ENCODE measurements around the gene MAP3K10.

MAP3K10 gene

GRCh38 chr19:40231057-40231456 is 39.8 kb downstream of the MAP3K10 start:
- no peak for DNase-seq (ENCODE audit: low read depth)
- TF ChIP-seq, protein P1, sequence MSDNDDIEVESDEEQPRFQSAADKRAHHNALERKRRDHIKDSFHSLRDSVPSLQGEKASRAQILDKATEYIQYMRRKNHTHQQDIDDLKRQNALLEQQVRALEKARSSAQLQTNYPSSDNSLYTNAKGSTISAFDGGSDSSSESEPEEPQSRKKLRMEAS (IDR thresholded peaks at IDR 0.05; ENCODE audit: low read depth, low read length), result no peak
- no peak for TF ChIP-seq POLR2A (IDR thresholded peaks at IDR 0.05; ENCODE audit: extremely low read depth, insufficient read length)
- no peak for TF ChIP-seq CTCF (IDR thresholded peaks at IDR 0.05; ENCODE audit: low read depth, low read length)
- TF ChIP-seq MYC (IDR thresholded peaks at IDR 0.05; ENCODE audit: low read depth, low read length), result no peak
- H3K4me3 ChIP-seq (ENCODE audit: low read depth, low read length), result no peak overlapping the region

DNA sequence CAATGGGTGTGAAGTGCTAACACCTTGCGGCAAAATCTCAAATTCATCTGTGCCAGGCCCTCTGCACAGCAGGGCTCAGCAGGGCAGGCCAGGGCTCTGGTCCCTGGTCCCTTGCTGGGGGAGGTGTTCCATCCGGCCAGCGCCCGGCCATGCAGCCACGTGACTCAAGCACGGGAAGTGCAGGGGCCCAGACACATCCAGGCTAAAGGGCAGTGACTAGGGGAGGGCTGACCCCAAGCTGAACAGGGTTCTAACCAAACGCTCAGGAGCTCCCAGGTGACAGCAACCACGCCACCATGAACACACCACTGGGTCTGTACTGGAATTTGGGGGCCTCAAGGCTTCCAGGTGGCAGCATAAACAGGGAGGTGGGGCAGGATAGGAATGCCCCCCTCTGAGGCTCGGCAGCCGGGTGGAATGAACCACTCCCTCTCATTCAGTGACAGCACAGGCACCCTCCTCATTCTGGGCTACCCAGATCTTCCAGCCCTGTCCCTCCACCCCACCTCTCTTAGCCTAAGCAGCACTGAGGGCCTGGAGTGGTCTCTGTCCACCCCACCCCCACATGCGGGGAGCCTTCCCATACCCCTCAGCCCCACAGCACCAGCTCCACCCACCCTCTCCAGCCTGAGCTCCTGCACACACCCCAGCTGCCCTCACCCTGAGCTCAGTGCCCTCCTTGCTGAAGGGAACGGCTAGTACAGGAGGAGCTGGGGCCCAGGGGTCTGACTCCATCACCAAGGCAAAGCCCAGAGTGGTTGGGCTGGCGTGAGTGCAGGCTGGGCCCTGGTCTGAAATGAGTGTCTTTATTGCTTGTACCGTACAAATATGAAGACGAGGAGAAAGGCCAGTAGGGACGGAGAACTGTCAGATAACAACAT is 40.6 kb downstream of the MAP3K10 start:
- H3K4me3 ChIP-seq (ENCODE audit: low read depth, low read length), result no peak overlapping the region
- TF ChIP-seq, protein P1 (IDR thresholded peaks at IDR 0.05; ENCODE audit: low read depth, low read length), result no peak
- TF ChIP-seq CTCF (IDR thresholded peaks at IDR 0.05; ENCODE audit: low read depth, low read length), result no peak
- no peak for TF ChIP-seq POLR2A (IDR thresholded peaks at IDR 0.05; ENCODE audit: extremely low read depth, insufficient read length)
- TF ChIP-seq MYC (IDR thresholded peaks at IDR 0.05; ENCODE audit: low read depth, low read length), result no peak
- DNase-seq (ENCODE audit: low read depth), result no peak

DNA sequence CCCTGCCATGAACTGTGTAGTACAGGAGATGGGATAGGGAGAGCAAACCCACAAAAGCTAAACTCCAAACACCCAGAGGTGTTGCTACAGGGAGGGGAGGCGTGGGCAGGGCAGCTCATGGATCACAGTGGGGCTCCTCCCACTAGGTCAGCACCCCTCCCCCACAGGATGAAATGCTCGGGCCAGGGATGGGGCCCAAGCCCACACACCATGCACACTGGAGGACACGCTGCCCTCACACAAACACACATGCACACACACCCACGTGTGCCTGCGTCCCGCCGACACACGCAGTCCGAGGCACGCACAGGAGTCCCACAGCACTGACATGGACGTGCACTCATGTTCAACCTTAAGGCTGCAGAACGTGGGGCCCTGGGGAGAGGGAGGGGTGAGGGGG is 41.3 kb downstream of the MAP3K10 start:
- no peak overlapping the region for H3K4me3 ChIP-seq (ENCODE audit: low read depth, low read length)
- DNase-seq (ENCODE audit: low read depth), result no peak
- TF ChIP-seq CTCF (IDR thresholded peaks at IDR 0.05; ENCODE audit: low read depth, low read length), result no peak
- no peak for TF ChIP-seq POLR2A (IDR thresholded peaks at IDR 0.05; ENCODE audit: extremely low read depth, insufficient read length)
- TF ChIP-seq, protein P1 (IDR thresholded peaks at IDR 0.05; ENCODE audit: low read depth, low read length), result no peak
- TF ChIP-seq MYC (IDR thresholded peaks at IDR 0.05; ENCODE audit: low read depth, low read length), result no peak

DNA sequence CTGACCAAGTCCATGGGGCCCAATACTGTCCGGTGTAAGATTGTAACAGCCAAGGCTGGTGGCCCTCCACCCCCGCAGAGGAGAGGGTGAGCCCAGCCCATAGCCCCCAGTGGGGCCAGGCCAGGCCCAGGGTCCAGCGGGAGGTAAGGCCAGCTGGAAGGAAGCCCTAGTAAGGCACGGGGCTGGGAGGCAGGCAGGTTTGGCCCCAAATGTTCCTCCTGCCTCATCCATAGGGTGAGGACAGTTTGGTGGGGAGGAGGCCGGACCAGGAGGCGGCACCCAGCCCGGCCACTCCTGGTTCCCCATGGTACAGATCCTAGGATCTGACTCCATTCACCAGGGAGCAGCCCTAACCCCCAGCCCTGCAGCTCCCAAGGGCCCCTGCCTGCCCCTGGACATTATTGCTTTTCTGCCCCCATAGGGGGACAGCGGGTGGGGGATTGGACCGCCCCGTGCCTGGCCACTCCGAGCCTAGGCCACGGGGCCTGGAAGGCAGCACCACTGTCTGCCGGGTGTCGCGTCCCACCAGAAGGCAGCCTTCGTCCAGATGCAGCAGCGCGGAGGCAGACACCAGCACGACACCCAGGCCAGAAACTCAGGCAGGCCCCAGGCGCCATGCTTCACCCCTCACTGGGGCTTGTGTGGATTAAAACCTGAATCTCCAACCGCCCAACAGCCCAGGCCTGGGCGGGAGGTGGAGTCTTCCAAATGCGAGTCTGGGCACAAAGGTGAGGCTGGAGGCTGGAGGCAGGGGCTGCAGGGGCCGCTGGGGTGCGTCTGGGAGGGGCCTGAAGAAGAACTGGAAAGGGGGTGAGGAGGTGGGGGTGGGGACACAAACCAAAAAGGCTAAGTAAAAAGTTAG is 42.0 kb downstream of the MAP3K10 start:
- no peak overlapping the region for H3K4me3 ChIP-seq (ENCODE audit: low read depth, low read length)
- no peak for DNase-seq (ENCODE audit: low read depth)
- TF ChIP-seq POLR2A (IDR thresholded peaks at IDR 0.05; ENCODE audit: extremely low read depth, insufficient read length) (no peak), CTCF (IDR thresholded peaks at IDR 0.05; ENCODE audit: low read depth, low read length) (no peak), MYC (IDR thresholded peaks at IDR 0.05; ENCODE audit: low read depth, low read length) (no peak)
- TF ChIP-seq, protein P1 (IDR thresholded peaks at IDR 0.05; ENCODE audit: low read depth, low read length), result no peak

DNA sequence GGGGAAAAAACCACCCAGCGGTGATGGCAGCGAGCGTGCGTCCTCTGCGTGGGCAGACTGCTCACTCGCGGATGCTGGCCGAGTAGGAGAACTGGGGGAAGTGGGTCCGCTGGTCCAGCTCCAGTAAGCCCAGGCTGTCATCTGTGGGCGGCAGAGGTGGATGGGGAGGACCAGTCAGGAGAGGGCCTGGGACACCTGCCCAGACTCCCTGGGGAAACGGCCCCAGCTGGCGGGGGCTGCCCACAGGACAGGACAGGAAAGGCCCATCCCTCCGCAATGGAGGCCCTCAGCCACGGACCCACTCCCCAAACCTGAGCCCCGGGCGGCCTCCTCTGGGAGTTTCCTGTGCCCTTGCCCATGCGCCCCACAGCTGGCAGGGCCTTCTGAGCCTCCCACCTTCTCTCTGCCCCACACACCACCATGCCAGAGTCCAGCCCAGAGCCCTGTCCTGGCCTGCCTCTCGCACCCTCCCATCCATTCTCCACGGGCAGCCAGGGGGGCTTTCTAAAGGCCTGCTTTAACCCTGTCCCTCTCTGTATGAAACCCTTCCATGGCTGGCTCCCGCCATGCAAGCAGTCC is 42.7 kb downstream of the MAP3K10 start:
- no peak overlapping the region for H3K4me3 ChIP-seq (ENCODE audit: low read depth, low read length)
- DNase-seq (ENCODE audit: low read depth), result no peak
- TF ChIP-seq CTCF (IDR thresholded peaks at IDR 0.05; ENCODE audit: low read depth, low read length) (no peak), MYC (IDR thresholded peaks at IDR 0.05; ENCODE audit: low read depth, low read length) (no peak), POLR2A (IDR thresholded peaks at IDR 0.05; ENCODE audit: extremely low read depth, insufficient read length) (no peak)
- TF ChIP-seq, protein P1 (IDR thresholded peaks at IDR 0.05; ENCODE audit: low read depth, low read length), result no peak

Measured in NB4 (cell line).